H1 (cell line): Measurements from ENCODE around the gene ATG16L2. TPM values are rescaled to one million over a fixed set of nuclear protein-coding genes. Genes with fewer than 3 reads are reported as not detected.
"Not testable (repeated sequence)": the region's sequence is repeated elsewhere in the genome, so short reads cannot be mapped to it uniquely, and the experiment has no call there.

Source experiments
- CTCF ChIA-PET: fragments of 300-600 bp; sonication (Branson Sonifier 250); formaldehyde crosslinking; loops from one replicate; lab custom pipeline; 2021; ENCODE audit not compliant: partially characterized antibody; lab: Charles Lee
- POLR2A ChIA-PET: fragments of 300-600 bp; sonication (Branson Sonifier 250); formaldehyde crosslinking; loops from one replicate; lab custom pipeline; 2021; ENCODE audit warnings: inconsistent platforms; ENCODE audit not compliant: partially characterized antibody; lab: Charles Lee
- DNase-seq, 2 experiments: peaks; one replicate each; pipeline versions ENCODE4 v3.0.0 to v3.0.0-alpha.2; 2010 to 2022; ENCODE audit warnings: low spot score in 2 of 2, low read depth in 1 of 2, mixed read lengths in 1 of 2
- FAIRE-seq: peaks from 2 replicates; lab custom pipeline; 2011; peaks lifted over from hg19 to GRCh38; lab: Jason Lieb, UNC
- H2AFZ ChIP-seq: 2 replicates; pipeline ENCODE4 v1.8.1; 2012; ENCODE audit warnings: low read length, inconsistent platforms
- H2AK5ac ChIP-seq: 2 replicates; pipeline ENCODE4 v1.6.1; 2013; ENCODE audit warnings: low read depth, low read length
- H2BK120ac ChIP-seq: replicated peaks from 2 replicates; pipeline ENCODE3; 2013; ENCODE audit warnings: low read depth, low read length, inconsistent platforms
- H2BK12ac ChIP-seq: 2 replicates; pipeline ENCODE4 v1.6.1; 2013; ENCODE audit warnings: low read depth, low read length
- H2BK15ac ChIP-seq: 2 replicates; pipeline ENCODE4 v1.6.1; 2013; ENCODE audit warnings: low read length
- H2BK20ac ChIP-seq: 2 replicates; pipeline ENCODE4 v1.6.1; 2013; ENCODE audit warnings: low read length
- H2BK5ac ChIP-seq: 2 replicates; pipeline ENCODE4 v1.6.1; 2013; ENCODE audit warnings: low read depth, low read length
- H3K14ac ChIP-seq: 2 replicates; pipeline ENCODE4 v1.6.1; 2013; ENCODE audit warnings: inconsistent platforms; ENCODE audit not compliant: insufficient read length
- H3K18ac ChIP-seq: 2 replicates; pipeline ENCODE4 v1.6.1; 2013; ENCODE audit warnings: low read length; ENCODE audit errors: extremely low read depth
- H3K23ac ChIP-seq: 2 replicates; pipeline ENCODE4 v1.6.1; 2013; ENCODE audit warnings: inconsistent platforms; ENCODE audit not compliant: insufficient read length
- H3K23me2 ChIP-seq: 2 replicates; pipeline ENCODE4 v1.6.1; 2013; ENCODE audit warnings: low read depth, low read length
- H3K27ac ChIP-seq: 2 replicates; pipeline ENCODE4 v1.6.1; 2011; ENCODE audit warnings: low read depth, low read length, inconsistent platforms
- H3K27me3 ChIP-seq, 4 experiments: replicated peaks in 1 of 4; 1 replicate in 1 of 4; 2 replicates in 3 of 4; pipeline versions ENCODE4 v1.6.1 to v1.8.1; 2011 to 2013; ENCODE audit warnings: low read length in 3 of 4, mild to moderate bottlenecking in 3 of 4, inconsistent platforms in 2 of 4, mixed read lengths in 2 of 4, moderate library complexity in 1 of 4; ENCODE audit not compliant: control insufficient read depth in 3 of 4, insufficient read depth in 3 of 4; ENCODE audit errors: extremely low read depth in 1 of 4
- H3K36me3 ChIP-seq, 4 experiments: 2 replicates each; pipeline versions ENCODE4 v1.6.1 to v1.8.1; 2011 to 2013; ENCODE audit warnings: mild to moderate bottlenecking in 4 of 4, low read length in 3 of 4, moderate library complexity in 2 of 4, control low read depth in 1 of 4, inconsistent platforms in 1 of 4; ENCODE audit not compliant: insufficient read depth in 4 of 4, control insufficient read depth in 2 of 4
- H3K4ac ChIP-seq: replicated peaks from 2 replicates; pipeline ENCODE3; 2013; ENCODE audit warnings: low read length, low read depth, mixed read lengths, inconsistent platforms; ENCODE audit not compliant: insufficient read length
- H3K4me1 ChIP-seq, 4 experiments: replicated peaks in 1 of 4; 1 replicate in 1 of 4; 2 replicates in 3 of 4; pipeline versions ENCODE4 v1.6.1 to v1.8.1; 2011 to 2013; ENCODE audit warnings: low read length in 3 of 4, inconsistent platforms in 2 of 4, mixed read lengths in 1 of 4; ENCODE audit not compliant: insufficient read depth in 4 of 4, control insufficient read depth in 3 of 4
- H3K4me2 ChIP-seq, 2 experiments: 2 replicates each; pipeline versions ENCODE4 v1.6.1 to v1.8.1; 2011 to 2013; ENCODE audit warnings: low read depth in 2 of 2, low read length in 2 of 2, control low read depth in 1 of 2, inconsistent platforms in 1 of 2, mild to moderate bottlenecking in 1 of 2; ENCODE audit not compliant: insufficient read depth in 1 of 2
- H3K4me3 ChIP-seq, 4 experiments: fragments of 200-600, 300-600 bp in 1 of 4; sonication (generic), shearing (Covaris generic), sonication (Bioruptor Twin) in 1 of 4; 2 replicates each; pipeline versions ENCODE4 v1.5.1 to v1.8.1; 2011 to 2016; ENCODE audit warnings: low read length in 4 of 4, low read depth in 3 of 4, control low read depth in 2 of 4, inconsistent platforms in 2 of 4, mild to moderate bottlenecking in 2 of 4, mixed read lengths in 1 of 4, moderate library complexity in 1 of 4; ENCODE audit not compliant: insufficient read depth in 2 of 4; ENCODE audit errors: extremely low read depth in 1 of 4
- H3K56ac ChIP-seq: replicated peaks from 2 replicates; pipeline ENCODE3; 2013; ENCODE audit warnings: low read depth, mild to moderate bottlenecking, mixed read lengths, low read length, inconsistent platforms; ENCODE audit not compliant: insufficient read length
- H3K79me1 ChIP-seq: 2 replicates; pipeline ENCODE4 v1.6.1; 2013; ENCODE audit warnings: low read depth, low read length, control low read depth
- H3K79me2 ChIP-seq, 2 experiments: 2 replicates each; pipeline versions ENCODE4 v1.6.1 to v1.8.1; 2012 to 2013; ENCODE audit warnings: low read length in 2 of 2, mild to moderate bottlenecking in 2 of 2, inconsistent platforms in 1 of 2; ENCODE audit not compliant: insufficient read depth in 2 of 2, control insufficient read depth in 1 of 2
- H3K9ac ChIP-seq, 4 experiments: replicated peaks in 1 of 4; 1 replicate in 1 of 4; 2 replicates in 3 of 4; pipeline versions ENCODE4 v1.6.1 to v1.8.1; 2011 to 2013; ENCODE audit warnings: low read depth in 3 of 4, low read length in 3 of 4, control low read depth in 2 of 4, mild to moderate bottlenecking in 2 of 4, moderate library complexity in 2 of 4, inconsistent platforms in 1 of 4; ENCODE audit errors: extremely low read depth in 1 of 4
- H3K9me3 ChIP-seq, 2 experiments: 2 replicates each; pipeline versions ENCODE4 v1.6.1 to v1.8.1; 2012 to 2013; ENCODE audit warnings: mild to moderate bottlenecking in 2 of 2, moderate library complexity in 2 of 2, control low read depth in 1 of 2, inconsistent platforms in 1 of 2, low read depth in 1 of 2, low read length in 1 of 2, mixed read lengths in 1 of 2; ENCODE audit not compliant: insufficient read depth in 2 of 2
- H4K20me1 ChIP-seq, 2 experiments: replicated peaks in 1 of 2; 2 replicates each; pipeline versions ENCODE3 to v1.8.1; 2011 to 2013; ENCODE audit warnings: inconsistent platforms in 2 of 2, low read length in 2 of 2, mild to moderate bottlenecking in 1 of 2; ENCODE audit not compliant: insufficient read depth in 2 of 2, control insufficient read depth in 1 of 2
- H4K5ac ChIP-seq: 2 replicates; pipeline ENCODE4 v1.6.1; 2013; ENCODE audit warnings: low read length, low read depth, mixed read lengths, inconsistent platforms; ENCODE audit not compliant: insufficient read length
- H4K8ac ChIP-seq: 2 replicates; pipeline ENCODE4 v1.8.0; 2013; ENCODE audit warnings: mild to moderate bottlenecking, moderate library complexity, low read length, inconsistent platforms; ENCODE audit not compliant: insufficient read depth; ENCODE audit errors: extremely low read depth
- H4K91ac ChIP-seq: replicated peaks from 2 replicates; pipeline ENCODE3; 2013; ENCODE audit warnings: low read length, mixed read lengths, inconsistent platforms; ENCODE audit not compliant: insufficient read length
- WGBS, 2 experiments: shearing (Covaris generic) in 1 of 2; methylation state at CpG; one replicate each; pipeline versions ENCODE4 v1.1.6 to v1.1.7; 2013 to 2015; ENCODE audit warnings: low lambda C conversion rate in 2 of 2, mixed read lengths in 2 of 2, inconsistent platforms in 1 of 2, low coverage in 1 of 2, missing lambda C conversion rate in 1 of 2; ENCODE audit not compliant: insufficient replicate concordance in 2 of 2, insufficient coverage in 1 of 2, insufficient read length in 1 of 2; ENCODE audit errors: extremely low coverage in 1 of 2, missing lambda C conversion rate in 1 of 2; 5-methylcytosine and 5-hydroxymethylcytosine counted together
- polyA plus RNA-seq, 7 experiments: library from polyadenylated mRNA; depleted of rRNA in 3 of 7; stranded (reverse) in 5 of 7; unstranded in 2 of 7; fragments of >200 nt in 5 of 7; fragments of 200-250 nt in 2 of 7; gene quantifications; 1 replicate in 5 of 7; 2 replicates in 1 of 7; 4 replicates in 1 of 7; pipeline versions ENCODE4 v1.2.1 to v1.2.3, GENCODE V29; 2011 to 2013; ENCODE audit warnings: missing spikeins in 2 of 7, mixed read lengths in 2 of 7
- total RNA-seq: library from RNA; stranded (reverse); fragmentation: NEBNext Ultra II Directional; extraction: Animal tissue kit (Norgen Biotek cat#: 25700); gene quantifications from 2 replicates; pipeline ENCODE4 v1.2.1, GENCODE V29; 2021

The ATG16L2 gene
- total and polyA plus RNA-seq, 2 of the 8 experiments (the other 6 are each of a cell fraction or from before 2014, with no cell fraction given): 11.0 to 18.5 TPM

DNA sequence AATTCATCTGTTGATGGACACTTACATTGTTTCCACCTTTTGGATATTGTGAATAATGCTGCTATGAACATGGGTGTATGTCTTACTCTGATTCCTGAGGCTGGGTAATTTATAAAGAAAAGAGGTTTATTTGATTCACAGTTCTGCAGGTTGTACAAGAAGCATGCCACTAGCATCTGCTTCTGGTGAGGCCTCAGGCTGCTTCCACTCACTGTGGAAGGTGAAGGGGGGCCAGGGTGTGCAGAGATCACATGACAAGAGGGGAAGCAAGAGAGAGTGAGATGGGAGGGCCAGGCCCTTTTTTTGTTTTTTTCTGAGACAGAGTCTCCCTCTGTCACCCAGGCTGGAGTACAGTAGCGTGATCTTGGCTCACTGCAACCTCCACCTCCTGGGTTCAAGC, 7.8 kb upstream of the ATG16L2 start:
- H3K23ac ChIP-seq, H2BK15ac ChIP-seq, H4K91ac ChIP-seq, H3K56ac ChIP-seq, DNase-seq, H3K79me1 ChIP-seq, H4K5ac ChIP-seq, H2AK5ac ChIP-seq, H3K4me3 ChIP-seq, H2BK120ac ChIP-seq, H3K4me1 ChIP-seq, H3K18ac ChIP-seq, H4K8ac ChIP-seq, H3K9ac ChIP-seq, H3K23me2 ChIP-seq, H3K14ac ChIP-seq, H3K4ac ChIP-seq, H2BK20ac ChIP-seq, H4K20me1 ChIP-seq, H3K36me3 ChIP-seq, H3K27ac ChIP-seq, H3K9me3 ChIP-seq, H2AFZ ChIP-seq, H3K27me3 ChIP-seq, H2BK5ac ChIP-seq, FAIRE-seq, H2BK12ac ChIP-seq, H3K79me2 ChIP-seq, H3K4me2 ChIP-seq: not testable (repeated sequence)
- CTCF ChIA-PET: interaction anchor here (1.8 kb wide), 1 partner anchor 12 kb away, joined by 8 read pairs; the partner anchor contains the start of gene STARD10
- POLR2A ChIA-PET: interaction anchor here (1.4 kb wide), 1 partner anchor 126 kb away, joined by 3 read pairs; no protein-coding TSS in a partner anchor
- 92% methylated on average over 1 of the region's 1 CpG; no CpG with 5 or more reads in 1 of the 2 experiments for WGBS, 2 experiments
